Brain microvascular endothelial cell (primary cell): ENCODE data around the gene TMEM62.

Experiments
- DNase-seq: peaks from one replicate; pipeline ENCODE4 v3.0.0-alpha.2; 2020
- H3K27ac ChIP-seq: fragments of 250-450 bp; sonication (Bioruptor Pico); 2 replicates; pipeline ENCODE4 v1.5.1; 2020; ENCODE audit warnings: mild to moderate bottlenecking, moderate library complexity
- H3K27me3 ChIP-seq: fragments of 250-450 bp; sonication (Bioruptor Pico); replicated peaks from 2 replicates; pipeline ENCODE4 v1.5.1; 2020; ENCODE audit warnings: mild to moderate bottlenecking
- H3K36me3 ChIP-seq: fragments of 250-450 bp; sonication (Bioruptor Pico); replicated peaks from 2 replicates; pipeline ENCODE4 v1.5.1; 2020; ENCODE audit warnings: mild to moderate bottlenecking
- H3K4me3 ChIP-seq: 2 replicates; pipeline ENCODE4 v1.5.1; 2011; ENCODE audit warnings: low read depth, mild to moderate bottlenecking, control low read depth, low read length, moderate library complexity
- CTCF ChIP-seq: IDR thresholded peaks from 2 replicates; pipeline ENCODE4 v1.5.1; 2011; ENCODE audit warnings: low read depth, mild to moderate bottlenecking, moderate library complexity, low read length, control low read depth, inconsistent platforms; ENCODE audit errors: missing control alignments
- in situ Hi-C: cut with HindIII; loops from 2 replicates; pipeline ENCODE4 v1.10.0; 2017; ENCODE audit warnings: low sequenced_read_pairs, low pct_ligation_motif_present

Gene TMEM62

GRCh38 chr15:43100971-43101370, 32.4 kb upstream of the TMEM62 start:
- TF ChIP-seq CTCF: no peak
- in situ Hi-C loops: no loop called here

GRCh38 chr15:43102187-43102586, 31.2 kb upstream of the TMEM62 start:
- no peak for DNase-seq
- in situ Hi-C loops: no loop called here
- peaks cover 6% of the 10 kb centered on the region for H3K36me3 ChIP-seq
- H3K4me3 ChIP-seq: no peak overlapping the region
- H3K27ac ChIP-seq: no peak overlapping the region
- no peaks in the 10 kb centered on the region for H3K27me3 ChIP-seq
- no peak for TF ChIP-seq CTCF

More at GRCh38 chr15:43100971-43101370, 32.4 kb upstream of the TMEM62 start:
- no peaks in the 10 kb centered on the region for H3K27me3 ChIP-seq
- peaks cover 6% of the 10 kb centered on the region for H3K36me3 ChIP-seq
- no peak overlapping the region for H3K4me3 ChIP-seq
- no peak for DNase-seq
- no peak overlapping the region for H3K27ac ChIP-seq

GRCh38 chr15:43103907-43104306, 29.5 kb upstream of the TMEM62 start:
- in situ Hi-C loops: no loop called here
- Histone ChIP-seq H3K36me3 (peaks cover 4% of the 10 kb centered on the region), H3K27me3 (no peaks in the 10 kb centered on the region), H3K4me3 (no peak overlapping the region), H3K27ac (no peak overlapping the region)
- no peak for DNase-seq
- TF ChIP-seq CTCF: no peak

GRCh38 chr15:43104426-43104825, 29.0 kb upstream of the TMEM62 start:
- in situ Hi-C loops: no loop called here
- TF ChIP-seq CTCF: no peak
- no peak overlapping the region for H3K27ac ChIP-seq
- peaks cover 4% of the 10 kb centered on the region for H3K36me3 ChIP-seq
- no peak overlapping the region for H3K4me3 ChIP-seq
- no peaks in the 10 kb centered on the region for H3K27me3 ChIP-seq
- no peak for DNase-seq

- in situ Hi-C loops: no loop called here
- H3K27ac ChIP-seq: peak overlapping the region; percentile 71
- no peaks in the 10 kb centered on the region for H3K27me3 ChIP-seq
- peak overlapping the region; percentile 93 for H3K4me3 ChIP-seq
- no peak for TF ChIP-seq CTCF
- no peak for DNase-seq
- H3K36me3 ChIP-seq: peaks cover 4% of the 10 kb centered on the region
Measured at GRCh38 chr15:43105077-43105736, 28.2 kb upstream of the TMEM62 start.

- peak within 1 kb of the TSS; percentile 93 for H3K4me3 ChIP-seq
- TF ChIP-seq CTCF: no peak
- H3K27me3 ChIP-seq: no peaks in the 10 kb centered on the region
- DNase-seq: peak; percentile 90
- peak within 1 kb of the TSS; percentile 71 for H3K27ac ChIP-seq
- H3K36me3 ChIP-seq: no peaks in the 10 kb centered on the region
- in situ Hi-C loops: no loop called here
Measured at GRCh38 chr15:43105778-43106485, 27.5 kb upstream of the TMEM62 start, which contains the start of gene UBR1. Gene UBR1 (minus strand): TSS chr15:43106038. CDS start chr15:43106022, 16 bp downstream.
